HG03097 (cell line): ENCODE measurements around the gene ADARB1.

Experiments
- ATAC-seq: cut with Tn5 transposase; IDR thresholded peaks from one replicate; pipeline ENCODE4 v1.9.1; 2021; ENCODE audit not compliant: unreplicated experiment, low FRiP score

Gene ADARB1

GRCh38 chr21:45259206-45259840, 184.9 kb downstream of the ADARB1 start:
- no peak for ATAC-seq

GRCh38 chr21:45260191-45260825, 185.9 kb downstream of the ADARB1 start:
- no peak for ATAC-seq

DNA sequence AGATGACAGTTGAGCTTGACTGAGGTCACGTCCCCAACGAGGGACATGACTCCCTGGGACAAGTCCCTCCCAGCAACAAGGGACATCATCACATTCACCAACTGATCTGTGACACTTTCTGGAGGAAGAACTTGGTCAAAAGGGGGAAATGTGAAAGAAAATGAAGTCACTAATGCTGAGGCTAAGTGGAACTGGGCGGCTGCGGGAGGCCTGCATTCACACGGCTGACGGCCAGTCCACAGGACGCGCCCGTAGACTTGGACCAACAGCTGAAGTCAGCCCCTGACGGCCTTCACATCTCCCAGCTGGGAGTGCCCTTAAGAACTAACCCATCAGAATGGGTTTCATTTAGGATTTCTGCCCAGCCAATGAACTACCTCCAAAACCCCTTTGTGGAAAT, 186.7 kb downstream of the ADARB1 start:
- no peak for ATAC-seq

DNA sequence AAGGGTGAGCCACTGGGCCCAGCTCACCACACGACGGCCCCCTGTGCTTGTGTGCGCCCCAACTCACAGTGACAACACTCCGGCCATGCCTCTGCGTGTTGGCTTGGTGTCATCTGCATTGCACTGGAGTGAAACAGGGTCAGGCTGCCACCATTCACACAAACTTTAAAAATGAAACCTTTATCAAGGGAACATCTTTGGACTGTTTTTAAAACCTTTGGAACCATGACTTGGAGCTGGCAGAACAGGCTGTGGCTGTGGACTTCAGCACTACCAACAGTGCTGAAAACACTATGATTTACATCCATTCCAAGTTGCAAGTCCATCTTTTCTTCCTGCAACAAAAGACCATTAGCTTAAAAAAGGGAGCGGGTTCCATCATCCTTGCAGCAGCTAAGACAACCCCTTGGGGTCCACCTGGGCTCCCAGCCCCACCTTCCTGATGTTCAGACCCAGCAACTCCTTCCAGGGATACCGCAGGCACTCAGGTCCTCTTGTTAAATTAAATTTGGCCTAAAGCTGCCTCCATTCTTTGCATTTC, 187.7 kb downstream of the ADARB1 start:
- no peak for ATAC-seq

- ATAC-seq = no peak
Measured at GRCh38 chr21:45262616-45263015, 188.2 kb downstream of the ADARB1 start.

DNA sequence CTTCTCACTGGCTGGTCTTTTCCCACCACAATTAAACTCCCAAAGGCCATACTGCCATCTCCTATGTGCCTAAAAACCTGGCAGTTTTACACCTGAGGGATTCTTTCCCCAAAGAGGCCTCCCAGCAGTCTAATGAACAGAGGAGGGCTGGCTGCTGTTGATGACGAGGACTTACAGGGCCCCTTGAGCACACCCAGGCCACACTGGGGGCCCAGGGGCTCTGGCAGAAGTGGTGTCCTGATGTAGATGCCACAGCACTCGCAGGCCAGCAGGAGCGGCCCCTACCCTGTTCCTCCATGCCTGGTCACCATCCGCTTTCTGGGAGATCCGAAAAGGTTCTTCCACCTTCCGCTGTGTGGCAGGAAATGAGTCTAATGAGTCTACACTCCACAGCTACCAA, 189.2 kb downstream of the ADARB1 start:
- no peak for ATAC-seq

GRCh38 chr21:45264146-45264911, 189.9 kb downstream of the ADARB1 start:
- no peak for ATAC-seq

- no peak for ATAC-seq
Measured at GRCh38 chr21:45264912-45265515, 190.6 kb downstream of the ADARB1 start.

GRCh38 chr21:45265721-45266517, 191.5 kb downstream of the ADARB1 start:
- no peak for ATAC-seq

DNA sequence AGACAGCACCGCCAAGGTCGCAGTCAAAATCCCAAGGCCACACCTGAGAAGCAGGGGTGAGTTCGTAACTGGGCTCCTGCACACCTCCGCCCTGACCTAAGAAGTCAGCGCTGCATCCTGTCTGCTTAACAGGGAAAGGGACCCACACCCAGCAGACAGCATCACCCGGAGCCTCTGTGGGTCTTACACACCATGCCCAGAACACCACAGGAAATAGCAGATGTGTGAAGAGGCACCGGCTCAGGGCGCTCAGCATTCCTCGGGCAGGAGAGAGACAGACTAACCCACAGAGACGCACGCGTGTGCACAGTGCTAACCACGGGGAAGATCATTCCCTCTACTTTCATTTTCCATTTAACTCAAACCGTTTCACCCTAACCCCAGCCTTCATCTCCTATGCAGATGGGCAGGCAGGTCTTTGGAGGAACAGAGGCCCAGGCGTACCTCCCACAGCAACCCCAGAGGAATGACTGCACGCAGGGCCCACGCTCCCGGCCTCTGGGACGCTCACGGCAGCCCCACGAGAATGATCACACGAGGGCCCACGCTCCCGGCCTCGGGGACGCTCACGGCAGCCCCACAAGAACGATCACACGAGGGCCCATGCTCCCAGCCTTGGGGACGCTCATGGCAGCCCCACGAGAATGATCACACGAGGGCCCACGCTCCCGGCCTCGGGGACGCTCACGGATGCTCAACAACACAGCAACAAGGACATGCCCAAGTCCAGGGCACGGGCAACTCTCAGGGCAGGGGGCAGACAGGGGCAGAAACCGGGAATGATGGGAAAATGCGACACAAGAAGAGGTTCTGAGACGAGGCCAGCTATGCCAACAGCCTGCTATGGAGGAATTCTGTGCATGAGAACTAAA, 192.4 kb downstream of the ADARB1 start:
- ATAC-seq = no peak

DNA sequence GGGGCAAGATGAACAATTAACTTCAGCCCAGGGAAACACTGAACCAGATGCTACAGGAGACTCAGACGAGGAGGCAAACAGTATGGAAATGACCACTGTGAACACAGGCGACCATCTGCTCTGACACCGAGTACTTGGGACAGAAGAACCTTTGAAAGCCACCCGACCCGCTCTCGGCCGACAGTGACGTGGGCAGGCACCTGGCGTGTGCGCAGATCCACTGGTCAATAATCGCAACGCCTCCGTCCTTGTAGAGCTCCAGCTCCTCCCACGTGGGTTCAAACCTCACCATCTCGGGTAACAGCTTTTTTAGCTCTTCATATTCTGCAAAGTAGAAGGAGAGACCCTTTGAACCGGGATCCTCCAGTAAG, 193.0 kb downstream of the ADARB1 start:
- ATAC-seq = no peak

DNA sequence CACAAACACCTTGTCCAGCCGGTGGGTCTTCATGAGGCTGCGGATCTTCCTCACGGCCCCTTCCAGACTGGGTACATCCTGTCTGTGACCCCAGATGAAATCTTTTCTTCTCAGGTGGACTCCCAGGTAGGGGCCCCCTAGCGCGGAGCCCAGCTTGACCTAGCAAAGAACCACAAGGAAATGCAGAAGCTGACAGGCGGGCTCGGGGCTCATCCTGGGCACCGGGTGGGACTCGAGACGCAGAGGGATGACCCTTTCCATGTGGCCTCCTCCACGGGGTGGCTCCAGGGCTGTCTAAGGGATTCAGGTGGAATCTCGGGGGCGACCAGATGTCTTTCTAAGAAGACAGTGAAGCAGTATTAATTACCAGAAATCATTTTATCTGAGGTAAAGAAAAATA, 195.5 kb downstream of the ADARB1 start:
- no peak for ATAC-seq

DNA sequence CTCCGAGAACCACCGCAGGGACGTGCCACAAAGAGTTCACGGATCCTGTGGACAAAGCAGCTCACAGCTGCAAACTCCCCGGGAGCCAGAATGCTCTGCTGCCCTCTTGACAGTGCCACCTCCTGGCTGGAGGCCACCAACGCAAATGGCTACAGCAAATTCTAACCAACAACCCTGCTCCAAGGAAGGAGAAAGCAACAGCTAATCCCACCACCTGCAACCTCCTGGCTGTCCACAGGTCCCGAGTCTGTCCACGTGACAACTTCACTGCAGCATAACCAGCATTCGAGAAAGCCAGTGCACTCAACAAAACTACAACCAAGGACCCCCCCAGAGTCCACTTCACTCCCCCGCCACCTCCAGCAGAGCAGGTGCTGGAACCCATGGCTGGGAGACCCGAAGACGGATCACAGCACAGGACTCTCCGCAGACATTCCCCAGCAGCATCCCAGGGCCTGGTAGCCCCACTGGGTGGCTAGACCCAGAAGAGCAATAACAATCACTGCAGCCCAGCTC, 196.0 kb downstream of the ADARB1 start:
- ATAC-seq = no peak
